RKO (cell line): ENCODE data around the gene UNC13C.

Experiments used
- DNase-seq: peaks from one replicate; pipeline ENCODE4 v3.0.0-alpha.2; 2016; ENCODE audit warnings: low spot score

Gene UNC13C

DNA sequence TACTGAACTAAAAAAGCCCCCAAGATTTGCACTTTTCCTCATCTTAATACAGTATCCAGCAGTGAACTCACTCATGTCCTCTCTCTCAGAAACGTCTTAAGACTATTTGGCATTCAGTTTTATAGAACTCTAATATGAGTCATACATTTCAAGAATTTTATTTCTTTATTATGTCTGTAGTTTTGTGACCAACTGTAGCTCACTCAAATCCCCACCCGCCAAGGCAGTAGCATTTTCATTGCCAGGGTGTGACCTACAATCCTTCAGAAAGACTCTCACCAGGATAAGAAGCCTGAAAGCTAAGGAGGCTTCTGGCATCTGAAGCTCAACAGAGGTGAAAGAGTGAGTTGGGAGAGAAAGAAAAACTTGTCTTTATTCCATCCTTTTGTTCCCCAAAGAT is 681.4 kb downstream of the UNC13C start:
- DNase-seq = no peak

DNA sequence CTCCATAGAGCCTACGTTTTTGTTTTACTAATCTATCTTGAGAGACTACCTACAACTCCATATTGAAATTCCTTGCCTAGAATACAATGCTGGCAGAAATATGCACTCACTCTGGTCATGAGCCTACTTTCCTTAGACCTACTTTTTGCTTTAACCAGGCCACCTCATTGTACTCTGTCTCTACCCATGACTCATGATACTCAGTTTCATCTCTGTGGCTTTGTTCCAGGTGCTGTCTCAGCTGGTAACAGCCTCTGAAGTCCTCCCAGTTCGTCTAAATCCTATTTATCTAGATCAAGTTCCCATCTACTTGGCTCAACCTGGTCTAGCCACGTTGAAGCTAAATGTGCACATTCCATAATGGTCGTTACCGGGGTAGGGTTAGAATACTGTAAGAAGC is 682.1 kb downstream of the UNC13C start:
- no peak for DNase-seq

DNA sequence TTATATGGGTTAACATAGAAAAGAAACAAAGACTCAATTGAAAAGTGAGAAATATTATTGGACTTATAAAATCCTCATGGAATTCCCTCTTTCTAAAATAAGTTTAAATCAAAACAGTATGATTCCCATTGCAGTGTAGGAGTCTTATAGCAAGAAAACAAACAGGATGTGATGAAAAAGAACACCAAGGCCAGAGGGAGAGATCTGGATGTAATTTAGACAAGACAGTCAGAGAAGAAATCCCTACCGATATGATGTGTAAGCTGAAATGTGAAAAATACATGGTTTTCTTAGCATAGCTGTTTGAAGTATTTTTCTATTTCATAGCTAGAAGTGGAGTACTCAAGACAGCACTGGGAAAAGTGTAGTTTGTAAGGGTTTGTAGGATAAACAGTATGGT is 697.0 kb downstream of the UNC13C start:
- DNase-seq = no peak

DNA sequence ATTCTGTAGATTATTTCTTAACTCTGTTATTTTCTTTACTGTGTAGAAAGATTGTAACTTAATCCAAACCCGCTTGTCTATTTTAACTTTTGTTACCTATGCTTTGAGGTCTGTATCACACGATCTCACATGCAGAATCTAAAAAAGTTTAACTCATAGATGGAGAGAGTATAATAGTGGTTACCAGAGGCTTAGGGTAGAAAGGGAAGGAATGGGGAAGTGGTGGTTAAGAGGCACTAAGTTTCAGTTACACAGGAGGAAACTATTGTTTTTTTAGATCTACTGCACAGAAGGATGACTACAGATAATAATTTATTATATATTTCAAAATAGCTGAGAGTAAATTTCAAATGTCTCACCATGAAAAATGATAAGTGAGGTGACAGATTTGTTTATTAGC is 703.3 kb downstream of the UNC13C start:
- DNase-seq = no peak
